HG03135 (cell line): ENCODE results near the gene ATP11C.
"Not testable (repeated sequence)": the region's sequence is repeated elsewhere in the genome, so short reads cannot be mapped to it uniquely, and the experiment has no call there.

Experiments
- ATAC-seq: cut with Tn5 transposase; IDR thresholded peaks from one replicate; pipeline ENCODE4 v1.9.1; 2021; ENCODE audit warnings: mild to moderate bottlenecking, moderate library complexity; ENCODE audit not compliant: unreplicated experiment

The ATP11C gene

DNA sequence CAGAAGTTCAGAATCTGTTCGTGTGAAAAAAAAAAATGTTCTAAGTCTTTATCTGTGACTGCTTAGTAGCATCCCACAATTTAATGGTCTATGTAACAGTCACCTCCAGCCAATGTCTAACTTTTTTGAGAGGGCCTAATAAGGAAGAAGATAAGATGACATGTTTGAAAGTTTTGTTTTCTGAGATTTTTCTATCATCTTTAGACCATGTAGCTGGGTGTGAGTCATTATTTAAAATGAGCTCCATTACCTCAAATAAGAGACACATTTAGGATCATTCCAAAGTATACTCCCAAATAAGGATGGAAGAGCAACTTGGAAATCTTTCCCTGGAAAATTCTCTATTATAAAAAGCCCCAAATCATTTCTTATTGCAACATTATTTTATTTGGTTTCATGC lies 196.7 kb downstream of the ATP11C start:
- no peak for ATAC-seq

DNA sequence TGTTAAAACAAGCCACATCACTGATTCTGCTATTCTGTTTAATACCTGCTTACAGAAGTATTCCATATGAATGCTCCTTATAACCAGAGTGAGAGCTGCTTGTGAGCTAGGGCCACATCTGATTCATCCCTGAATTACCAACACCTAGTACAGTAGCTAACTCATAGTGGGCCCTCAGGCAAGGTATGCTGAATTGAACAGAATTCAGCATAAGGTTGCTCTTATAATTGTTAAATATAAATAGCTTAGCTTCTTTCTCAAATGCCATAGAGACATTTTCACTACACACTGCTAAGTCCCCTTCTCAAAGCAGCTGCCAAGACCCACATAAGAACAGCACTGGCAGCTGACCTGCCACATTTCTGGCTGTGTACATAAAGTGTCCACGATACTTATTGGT lies 197.9 kb downstream of the ATP11C start:
- no peak for ATAC-seq

- peak; percentile 88 for ATAC-seq
Measured at GRCh38 chrX:139725720-139726119, 207.1 kb downstream of the ATP11C start.

- ATAC-seq, result no peak
Measured at GRCh38 chrX:139724626-139725025, 208.2 kb downstream of the ATP11C start.

DNA sequence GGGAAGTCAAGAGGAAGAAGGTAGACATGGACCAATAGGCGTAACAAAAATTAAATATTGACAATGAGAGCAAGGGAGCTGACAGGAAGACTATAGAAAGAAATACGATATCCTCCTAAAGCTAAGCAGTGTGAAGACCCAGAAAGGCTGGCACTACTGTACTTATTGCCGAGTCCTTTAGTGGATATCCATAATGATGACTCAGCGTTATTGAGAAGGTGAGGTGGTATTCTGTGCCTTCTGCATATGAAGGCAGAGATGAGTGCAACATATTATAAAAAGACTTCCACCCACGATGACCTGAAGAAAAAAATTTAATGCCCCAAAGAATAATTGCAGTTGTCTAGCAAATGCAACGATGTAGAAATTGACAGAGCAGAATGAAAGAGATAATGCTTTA lies 211.9 kb downstream of the ATP11C start:
- no peak for ATAC-seq

- ATAC-seq, result no peak
Measured at GRCh38 chrX:139720136-139720535, 212.7 kb downstream of the ATP11C start.

- ATAC-seq, result no peak
Measured at GRCh38 chrX:139708067-139708466, 224.8 kb downstream of the ATP11C start, which contains the start of gene MCF2. Gene MCF2 (minus strand): TSS chrX:139708167. CDS start chrX:139651744, 56,423 bp downstream.

GRCh38 chrX:139702658-139703057 lies 230.2 kb downstream of the ATP11C start:
- no peak for ATAC-seq

DNA sequence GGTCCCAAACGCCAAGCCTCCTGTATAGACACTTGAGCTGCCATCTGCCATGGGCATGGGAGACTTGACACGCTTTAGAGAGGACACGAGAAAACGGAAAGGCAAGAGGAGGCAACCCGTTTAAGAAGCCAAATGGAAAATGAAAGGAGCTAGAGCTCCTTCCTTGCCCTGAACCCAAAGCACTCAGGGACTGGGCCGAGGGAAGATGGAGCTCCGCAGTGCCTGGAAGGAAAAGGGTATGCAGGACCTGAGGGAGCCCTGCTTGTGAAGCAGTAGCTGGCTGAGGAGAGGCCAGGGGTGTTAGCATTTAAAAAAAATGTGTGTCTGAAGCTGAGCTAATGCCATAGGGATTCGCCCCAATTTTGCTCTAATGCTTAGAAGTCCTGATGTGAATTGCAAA lies 239.9 kb downstream of the ATP11C start:
- no peak for ATAC-seq

- ATAC-seq, result no peak
Measured at GRCh38 chrX:139692506-139692849, 240.4 kb downstream of the ATP11C start.

- ATAC-seq, result no peak
Measured at GRCh38 chrX:139691843-139692505, 240.9 kb downstream of the ATP11C start.

GRCh38 chrX:139691493-139691842 lies 241.4 kb downstream of the ATP11C start:
- no peak for ATAC-seq

DNA sequence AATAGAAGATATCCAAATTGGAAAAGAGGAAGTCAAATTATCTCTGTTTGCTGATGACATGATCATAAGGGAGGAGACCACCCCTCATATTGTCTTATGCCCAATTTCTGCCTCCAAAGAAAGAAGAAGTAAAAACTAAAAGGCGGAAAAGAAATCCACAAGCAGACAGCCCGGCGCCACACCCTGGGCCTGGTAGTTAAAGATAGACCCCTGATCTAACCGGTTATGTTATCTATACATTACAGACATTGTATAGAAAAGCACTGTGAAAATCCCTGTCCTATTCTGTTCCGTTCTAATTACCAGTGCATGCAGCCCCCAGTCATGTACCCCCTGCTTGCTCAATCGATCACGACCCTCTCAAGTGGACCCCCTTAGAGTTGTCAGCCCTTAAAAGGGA lies 247.7 kb downstream of the ATP11C start:
- ATAC-seq, result not testable (repeated sequence)

DNA sequence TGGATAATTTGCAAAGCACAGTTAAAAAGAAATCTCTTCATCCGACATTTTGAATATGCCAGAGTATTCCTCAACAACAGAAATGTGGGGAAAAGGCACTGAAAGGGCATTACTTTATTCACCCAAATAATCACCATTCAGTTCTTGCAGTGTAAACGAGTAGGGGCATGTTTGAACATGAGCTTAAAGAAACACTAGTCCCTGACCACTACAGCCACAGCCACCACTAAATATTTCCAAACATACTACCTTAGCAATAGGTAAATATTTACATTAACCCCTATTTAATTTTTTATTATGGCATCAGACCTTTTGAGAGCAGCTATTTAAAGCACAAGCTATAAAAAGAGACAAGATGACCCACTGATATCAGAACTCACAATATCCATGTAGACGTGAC lies 252.5 kb downstream of the ATP11C start:
- no peak for ATAC-seq
